Measurements from ENCODE around the gene CNGA1.

Gene CNGA1

DNA sequence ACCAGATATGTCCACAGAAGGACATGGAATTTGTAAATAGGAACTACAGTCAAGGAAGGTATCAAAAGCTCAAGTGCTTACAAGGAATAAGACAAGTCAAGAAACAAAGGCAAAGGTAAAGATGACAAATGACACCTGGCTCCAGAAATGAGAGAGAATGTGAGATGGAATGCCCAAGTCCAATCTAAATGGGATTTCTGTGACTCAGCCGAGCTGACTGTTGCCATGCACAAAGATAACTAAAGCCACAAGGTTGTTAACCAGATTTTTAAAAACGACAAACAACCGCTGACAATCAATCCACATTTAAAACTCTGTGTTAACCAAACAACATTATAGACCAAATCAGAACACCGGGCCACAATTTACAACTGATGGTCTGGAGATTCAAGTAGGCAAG lies 103.2 kb downstream of the CNGA1 start:
- H3K4me3 ChIP-seq (ENCODE audit: low read depth, low read length), result peak overlapping the region; percentile 91

DNA sequence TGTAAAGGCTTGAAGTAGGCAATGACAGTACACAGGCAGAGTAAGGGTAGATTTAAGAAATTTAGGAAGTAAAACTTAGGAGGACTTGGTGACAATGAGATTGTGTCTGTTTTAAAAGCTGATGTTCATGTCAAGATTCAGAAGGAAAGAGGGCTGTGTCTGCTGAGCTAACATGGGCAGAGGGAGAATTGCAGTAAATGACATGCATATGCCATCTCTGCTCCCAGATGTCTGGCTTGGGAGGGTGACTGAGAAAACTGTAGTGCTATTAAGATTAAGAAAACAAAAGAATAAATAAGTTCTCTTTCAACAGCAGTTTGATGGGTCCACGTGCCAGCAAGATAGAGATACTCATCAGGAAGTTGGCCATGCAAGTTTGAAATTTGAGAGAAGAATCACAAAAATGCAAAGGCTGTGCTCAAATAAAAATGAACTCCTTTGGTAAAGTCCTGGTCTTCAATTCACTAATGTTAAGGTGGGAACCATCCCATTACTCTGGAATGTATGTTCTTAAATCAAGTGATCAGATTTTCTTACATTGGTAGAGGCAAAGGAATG lies 109.3 kb downstream of the CNGA1 start:
- H3K4me3 ChIP-seq (ENCODE audit: low read depth, low read length), result no peak overlapping the region

DNA sequence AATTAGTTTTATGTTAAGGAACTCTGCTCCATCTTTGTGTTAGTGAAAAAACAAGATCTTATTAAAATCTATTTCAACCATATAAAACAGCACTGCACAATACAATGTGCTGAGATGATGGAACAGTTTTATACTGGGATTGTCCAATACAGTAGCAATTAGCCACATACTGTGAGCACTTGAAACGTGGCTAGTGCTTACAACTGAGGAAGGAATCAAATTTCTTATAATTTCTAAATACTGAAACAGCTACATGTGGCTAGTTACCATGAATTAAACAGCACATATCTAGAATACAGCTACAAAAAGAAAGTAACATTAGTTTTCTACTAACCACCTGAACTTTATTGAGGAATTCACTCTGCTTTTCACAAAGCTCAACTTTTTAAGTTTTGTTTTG lies 116.8 kb downstream of the CNGA1 start:
- H3K4me3 ChIP-seq (ENCODE audit: low read depth, low read length), result no peak overlapping the region

DNA sequence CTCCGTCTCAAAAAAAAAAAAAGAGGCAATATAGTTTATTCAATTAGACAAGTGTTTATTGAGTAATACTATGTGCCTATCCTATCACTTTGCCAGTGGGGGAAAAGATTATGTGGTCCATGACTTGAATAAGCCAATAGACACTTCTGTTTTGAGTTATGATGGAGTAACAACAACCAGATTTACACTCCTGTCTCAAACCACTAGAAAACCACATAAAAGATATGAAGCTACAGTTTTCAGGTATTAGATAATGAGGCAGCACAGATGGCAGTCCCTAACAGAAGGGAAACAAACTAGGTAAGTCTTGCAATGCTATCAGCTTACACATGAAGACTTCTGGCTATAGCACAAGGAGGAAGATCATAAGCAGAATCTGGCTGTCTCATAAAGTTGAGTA lies 124.6 kb downstream of the CNGA1 start:
- H3K4me3 ChIP-seq (ENCODE audit: low read depth, low read length), result no peak overlapping the region

Measured in iPS-11a (cell line).